ENCODE results near the gene FLII.

Gene FLII

GRCh38 chr17:18263885-18264682 is 5.5 kb upstream of the FLII start:
- TF ChIP-seq POLR2AphosphoS5 (IDR thresholded peaks at IDR 0.05; ENCODE audit: low read depth) (no peak), SPI1 (IDR thresholded peaks at IDR 0.05; ENCODE audit: borderline replicate concordance, low read depth) (no peak), CTCF (IDR thresholded peaks at IDR 0.05; ENCODE audit: insufficient read depth, low read length) (no peak), REST (IDR thresholded peaks at IDR 0.05; ENCODE audit: insufficient replicate concordance, low read depth) (no peak), GABPA (IDR thresholded peaks at IDR 0.05; ENCODE audit: low read depth) (no peak)
- Histone ChIP-seq H3K27me3 (ENCODE audit: insufficient read depth, poor library complexity, severe bottlenecking) (no peaks in the 10 kb centered on the region), H3K27ac (replicated peaks) (no peak overlapping the region), H3K4me3 (replicated peaks; ENCODE audit: insufficient read depth, low read length) (no peak overlapping the region)
- no peak for DNase-seq (ENCODE audit: low read depth in 1 of 2, low spot score in 1 of 2)

- no peak overlapping the region for H3K27ac ChIP-seq (replicated peaks)
- H3K4me3 ChIP-seq (replicated peaks; ENCODE audit: insufficient read depth, low read length) = no peak overlapping the region
- no peak for DNase-seq (ENCODE audit: low read depth in 1 of 2, low spot score in 1 of 2)
- no peak for TF ChIP-seq REST (IDR thresholded peaks at IDR 0.05; ENCODE audit: insufficient replicate concordance, low read depth)
- no peak for TF ChIP-seq CTCF (IDR thresholded peaks at IDR 0.05; ENCODE audit: insufficient read depth, low read length)
- no peak for TF ChIP-seq GABPA (IDR thresholded peaks at IDR 0.05; ENCODE audit: low read depth)
- no peak for TF ChIP-seq SPI1 (IDR thresholded peaks at IDR 0.05; ENCODE audit: borderline replicate concordance, low read depth)
- TF ChIP-seq POLR2AphosphoS5 (IDR thresholded peaks at IDR 0.05; ENCODE audit: low read depth) = no peak
- no peaks in the 10 kb centered on the region for H3K27me3 ChIP-seq (ENCODE audit: insufficient read depth, poor library complexity, severe bottlenecking)
These were observed 4.1 kb upstream of the FLII start for GRCh38 chr17:18262641-18263040.

GRCh38 chr17:18262111-18262510 is 3.6 kb upstream of the FLII start:
- Histone ChIP-seq H3K27ac (replicated peaks) (no peak overlapping the region), H3K4me3 (replicated peaks; ENCODE audit: insufficient read depth, low read length) (no peak overlapping the region), H3K27me3 (ENCODE audit: insufficient read depth, poor library complexity, severe bottlenecking) (no peaks in the 10 kb centered on the region)
- no peak for DNase-seq (ENCODE audit: low read depth in 1 of 2, low spot score in 1 of 2)
- TF ChIP-seq REST (IDR thresholded peaks at IDR 0.05; ENCODE audit: insufficient replicate concordance, low read depth) (no peak), POLR2AphosphoS5 (IDR thresholded peaks at IDR 0.05; ENCODE audit: low read depth) (no peak), GABPA (IDR thresholded peaks at IDR 0.05; ENCODE audit: low read depth) (no peak), SPI1 (IDR thresholded peaks at IDR 0.05; ENCODE audit: borderline replicate concordance, low read depth) (no peak), CTCF (IDR thresholded peaks at IDR 0.05; ENCODE audit: insufficient read depth, low read length) (no peak)

All from HL-60 (cell line).